ENCODE measurements around the gene ARHGAP31. TPM values are rescaled to one million over a fixed set of nuclear protein-coding genes. Genes with fewer than 3 reads are reported as not detected.

ARHGAP31 gene
- total and polyA plus RNA-seq, 2 of the 8 experiments (the other 6 are each of a cell fraction or from before 2014, with no cell fraction given), result 1.1 to 7.6 TPM

- H2BK20ac ChIP-seq (ENCODE audit: low read length), result no peak overlapping the region
- no peak overlapping the region for H4K91ac ChIP-seq (replicated peaks; ENCODE audit: insufficient read length, low read length)
- POLR2A ChIA-PET (ENCODE audit: partially characterized antibody), result no interaction called here
- H3K23me2 ChIP-seq (ENCODE audit: low read depth, low read length), result no peaks in the 10 kb centered on the region
- H4K20me1 ChIP-seq (replicated peaks in 1 of 2; ENCODE audit: control insufficient read depth in 1 of 2, insufficient read depth in 2 of 2, low read length in 2 of 2), result no peaks in the 10 kb centered on the region
- H3K18ac ChIP-seq (ENCODE audit: extremely low read depth, low read length), result no peak overlapping the region
- no peak overlapping the region for H2BK5ac ChIP-seq (ENCODE audit: low read depth, low read length)
- no peak overlapping the region for H3K4me2 ChIP-seq (ENCODE audit: insufficient read depth in 1 of 2, low read depth in 2 of 2, low read length in 2 of 2)
- H3K9ac ChIP-seq (replicated peaks in 1 of 4; ENCODE audit: extremely low read depth in 1 of 4, low read depth in 3 of 4, low read length in 3 of 4), result no peak overlapping the region
- H3K27me3 ChIP-seq (replicated peaks in 1 of 4; ENCODE audit: control insufficient read depth in 3 of 4, extremely low read depth in 1 of 4, insufficient read depth in 3 of 4, low read length in 3 of 4), result no peaks in the 10 kb centered on the region
- H4K8ac ChIP-seq (ENCODE audit: extremely low read depth, insufficient read depth, low read length), result no peak overlapping the region
- H3K27ac ChIP-seq (ENCODE audit: low read depth, low read length), result no peak overlapping the region
- H3K56ac ChIP-seq (replicated peaks; ENCODE audit: insufficient read length, low read depth, low read length), result no peak overlapping the region
- H4K5ac ChIP-seq (ENCODE audit: insufficient read length, low read depth, low read length), result no peak overlapping the region
- FAIRE-seq (no peak), DNase-seq (ENCODE audit: low read depth in 1 of 2, low spot score in 2 of 2) (no peak)
- H2AFZ ChIP-seq (ENCODE audit: low read length), result no peak overlapping the region
- peaks cover 24 to 63% (median 47%) of the 10 kb centered on the region in 4 experiments for H3K36me3 ChIP-seq (ENCODE audit: control insufficient read depth in 2 of 4, insufficient read depth in 4 of 4, low read length in 3 of 4)
- no peaks in the 10 kb centered on the region for H3K9me3 ChIP-seq (ENCODE audit: insufficient read depth in 2 of 2, low read depth in 1 of 2, low read length in 1 of 2)
- no peaks in the 10 kb centered on the region for H3K79me2 ChIP-seq (ENCODE audit: control insufficient read depth in 1 of 2, insufficient read depth in 2 of 2, low read length in 2 of 2)
- no peaks in the 10 kb centered on the region for H3K79me1 ChIP-seq (ENCODE audit: low read depth, low read length)
- H3K14ac ChIP-seq (ENCODE audit: insufficient read length), result no peak overlapping the region
- H3K4me1 ChIP-seq (replicated peaks in 1 of 4; ENCODE audit: control insufficient read depth in 3 of 4, insufficient read depth in 4 of 4, low read length in 3 of 4), result no peaks in the 10 kb centered on the region
- H2AK5ac ChIP-seq (ENCODE audit: low read depth, low read length), result no peak overlapping the region
- TF ChIP-seq MAX (IDR thresholded peaks at IDR 0.05) (no peak), NANOG (IDR thresholded peaks at IDR 0.05; ENCODE audit: insufficient read depth, low read depth, low read length, poor library complexity, severe bottlenecking) (no peak), TCF12 (IDR thresholded peaks at IDR 0.05; ENCODE audit: low read depth, low read length) (no peak), FOSL1 (IDR thresholded peaks at IDR 0.05; ENCODE audit: insufficient read depth, low read depth, low read length) (no peak), BACH1 (IDR thresholded peaks at IDR 0.05; ENCODE audit: low read length) (no peak), SP1 (IDR thresholded peaks at IDR 0.05; ENCODE audit: low read depth, low read length) (no peak), MAFK (IDR thresholded peaks at IDR 0.05; ENCODE audit: low read depth, low read length) (no peak), SRF (IDR thresholded peaks at IDR 0.05; ENCODE audit: low read depth, low read length) (no peak), YY1 (IDR thresholded peaks at IDR 0.05; ENCODE audit: low read depth, low read length) (no peak), KDM4A (IDR thresholded peaks at IDR 0.05; ENCODE audit: low read depth, low read length, severe bottlenecking) (no peak), RAD21 (IDR thresholded peaks at IDR 0.05 in 1 of 2, conservative IDR thresholded peaks at IDR 0.05 in 1 of 2; ENCODE audit: low read depth in 2 of 2, low read length in 2 of 2) (no peak), EP300 (IDR thresholded peaks at IDR 0.05; ENCODE audit: borderline replicate concordance in 1 of 2, low read depth in 2 of 2, low read length in 2 of 2) (no peak), EGR1 (IDR thresholded peaks at IDR 0.05; ENCODE audit: borderline replicate concordance, low read depth, low read length) (no peak)
- TF ChIP-seq, protein P1, sequence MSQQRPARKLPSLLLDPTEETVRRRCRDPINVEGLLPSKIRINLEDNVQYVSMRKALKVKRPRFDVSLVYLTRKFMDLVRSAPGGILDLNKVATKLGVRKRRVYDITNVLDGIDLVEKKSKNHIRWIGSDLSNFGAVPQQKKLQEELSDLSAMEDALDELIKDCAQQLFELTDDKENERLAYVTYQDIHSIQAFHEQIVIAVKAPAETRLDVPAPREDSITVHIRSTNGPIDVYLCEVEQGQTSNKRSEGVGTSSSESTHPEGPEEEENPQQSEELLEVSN (IDR thresholded peaks at IDR 0.05), result no peak
- CTCF ChIA-PET (ENCODE audit: partially characterized antibody), result interaction anchor here (0.8 kb wide), 1 partner anchor 123 kb away, joined by 3 read pairs; the partner anchor contains the start of gene CD80
- no peak overlapping the region for H2BK15ac ChIP-seq (ENCODE audit: low read length)
- H3K4ac ChIP-seq (replicated peaks; ENCODE audit: insufficient read length, low read depth, low read length), result no peak overlapping the region
- H3K4me3 ChIP-seq (ENCODE audit: extremely low read depth in 1 of 4, insufficient read depth in 2 of 4, low read depth in 3 of 4, low read length in 4 of 4), result no peak overlapping the region
- 89% methylated on average over 1 of the region's 1 CpG; no CpG with 5 or more reads in 1 of the 2 experiments for WGBS, 2 experiments (ENCODE audit: extremely low coverage in 1 of 2, insufficient coverage in 1 of 2, insufficient read length in 1 of 2, insufficient replicate concordance in 2 of 2, low coverage in 1 of 2, low lambda C conversion rate in 2 of 2, missing lambda C conversion rate in 1 of 2)
- no peak overlapping the region for H3K23ac ChIP-seq (ENCODE audit: insufficient read length)
- H2BK120ac ChIP-seq (replicated peaks; ENCODE audit: low read depth, low read length), result no peak overlapping the region
- H2BK12ac ChIP-seq (ENCODE audit: low read depth, low read length), result no peak overlapping the region
Measured at GRCh38 chr3:119436977-119437376, 142.8 kb downstream of the ARHGAP31 start.

All from H1 (cell line).